BE2C (cell line): Measurements from ENCODE around the gene TEX53.

Experiments used
- DNase-seq: peaks from one replicate; pipeline ENCODE4 v3.0.0-alpha.2; 2020
- H3K27me3 ChIP-seq: fragments of 250-450 bp; sonication (Bioruptor Pico); 2 replicates; pipeline ENCODE4 v1.5.1; 2020; ENCODE audit warnings: mild to moderate bottlenecking
- H3K36me3 ChIP-seq: fragments of 250-450 bp; sonication (Bioruptor Pico); 2 replicates; pipeline ENCODE4 v1.5.1; 2020; ENCODE audit warnings: mild to moderate bottlenecking
- H3K4me1 ChIP-seq: fragments of 250-450 bp; sonication (Bioruptor Pico); 2 replicates; pipeline ENCODE4 v1.5.1; 2020
- H3K4me3 ChIP-seq: 2 replicates; pipeline ENCODE4 v1.5.1; 2011; ENCODE audit warnings: low read depth, low read length
- H3K9me3 ChIP-seq: fragments of 250-450 bp; sonication (Bioruptor Pico); 2 replicates; pipeline ENCODE4 v1.5.1; 2020
- CTCF ChIP-seq: IDR thresholded peaks from 2 replicates; pipeline ENCODE4 v1.5.1; 2012; ENCODE audit warnings: mild to moderate bottlenecking, low read depth, low read length

Gene TEX53

DNA sequence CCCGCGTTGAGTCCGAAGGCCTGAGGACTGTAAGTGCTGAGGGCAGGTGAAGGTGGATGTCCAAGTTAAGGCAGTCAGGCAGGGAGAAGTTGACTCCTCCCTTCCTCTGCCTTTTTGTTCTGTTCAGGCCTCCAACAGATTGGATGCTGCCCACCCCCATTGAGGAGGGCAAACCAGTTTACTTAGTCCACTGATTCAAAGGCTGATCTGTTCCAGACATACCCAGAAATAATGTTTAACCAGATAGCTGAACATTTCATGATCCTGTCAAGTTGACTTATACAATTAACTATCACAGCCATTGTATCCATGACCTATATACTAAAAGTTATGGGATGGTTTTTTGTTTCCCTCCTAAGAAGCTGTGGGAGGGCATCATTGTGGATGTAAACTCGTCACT lies 32.7 kb upstream of the TEX53 start:
- H3K4me3 ChIP-seq: no peak overlapping the region
- no peaks in the 10 kb centered on the region for H3K36me3 ChIP-seq
- H3K27me3 ChIP-seq: no peaks in the 10 kb centered on the region
- no peak for DNase-seq
- no peak for TF ChIP-seq CTCF
- no peaks in the 10 kb centered on the region for H3K9me3 ChIP-seq
- H3K4me1 ChIP-seq: no peaks in the 10 kb centered on the region

DNA sequence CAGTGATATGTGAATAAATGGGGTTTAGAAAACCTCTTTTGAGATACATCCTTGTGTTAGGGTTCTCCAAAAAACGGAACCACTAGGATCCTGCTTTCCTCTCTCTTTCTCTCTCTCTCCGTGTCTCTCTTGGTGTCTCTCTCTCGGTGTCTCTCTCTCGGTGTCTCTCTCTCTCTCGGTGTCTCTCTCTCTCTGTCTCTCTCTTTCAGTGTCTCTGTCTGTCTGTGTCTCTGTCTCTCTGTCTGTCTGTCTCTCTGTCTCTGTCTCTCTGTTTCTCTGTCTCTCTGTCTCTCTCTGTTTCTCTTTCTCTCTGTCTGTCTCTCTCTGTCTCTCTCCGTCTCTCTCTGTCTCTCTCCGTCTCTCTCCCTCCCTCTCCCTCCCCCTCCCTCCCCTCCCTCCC lies 32.2 kb upstream of the TEX53 start:
- no peaks in the 10 kb centered on the region for H3K36me3 ChIP-seq
- H3K9me3 ChIP-seq: no peaks in the 10 kb centered on the region
- no peak overlapping the region for H3K4me3 ChIP-seq
- H3K4me1 ChIP-seq: no peaks in the 10 kb centered on the region
- TF ChIP-seq CTCF: no peak
- no peak for DNase-seq
- no peaks in the 10 kb centered on the region for H3K27me3 ChIP-seq

DNA sequence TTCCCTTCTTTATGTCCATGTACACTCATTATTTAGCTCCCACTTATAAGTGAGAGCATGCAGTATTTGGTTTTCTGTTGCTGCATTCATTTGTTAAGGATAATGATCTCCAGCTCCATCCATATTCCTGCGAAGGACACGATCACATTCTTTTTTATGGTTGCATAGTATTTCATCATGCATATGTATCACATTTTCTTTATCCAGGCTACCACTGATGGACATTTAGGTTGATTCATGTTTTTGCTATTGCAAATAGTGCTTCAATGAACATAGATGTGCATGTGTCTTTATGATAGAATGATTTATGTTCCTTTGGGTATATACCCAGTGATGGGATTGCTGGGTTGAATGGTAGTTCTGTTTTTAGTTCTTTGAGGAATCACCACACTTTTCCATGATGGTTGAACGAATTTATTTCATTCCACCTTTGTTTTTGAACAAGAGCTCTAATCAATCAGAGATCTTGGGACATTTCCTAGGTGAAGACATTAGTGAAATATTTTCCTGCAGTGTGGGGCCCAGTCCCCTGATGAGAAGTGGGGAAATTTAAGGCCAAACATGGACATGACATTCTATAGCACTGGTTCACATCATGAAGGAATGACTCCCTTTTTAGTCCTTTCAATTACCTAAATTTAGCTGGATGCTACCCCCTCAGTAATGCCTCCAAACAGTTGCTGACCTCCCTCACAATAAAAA lies 31.5 kb upstream of the TEX53 start:
- no peak overlapping the region for H3K4me3 ChIP-seq
- no peaks in the 10 kb centered on the region for H3K4me1 ChIP-seq
- no peaks in the 10 kb centered on the region for H3K27me3 ChIP-seq
- no peaks in the 10 kb centered on the region for H3K9me3 ChIP-seq
- DNase-seq: no peak
- no peaks in the 10 kb centered on the region for H3K36me3 ChIP-seq
- no peak for TF ChIP-seq CTCF

DNA sequence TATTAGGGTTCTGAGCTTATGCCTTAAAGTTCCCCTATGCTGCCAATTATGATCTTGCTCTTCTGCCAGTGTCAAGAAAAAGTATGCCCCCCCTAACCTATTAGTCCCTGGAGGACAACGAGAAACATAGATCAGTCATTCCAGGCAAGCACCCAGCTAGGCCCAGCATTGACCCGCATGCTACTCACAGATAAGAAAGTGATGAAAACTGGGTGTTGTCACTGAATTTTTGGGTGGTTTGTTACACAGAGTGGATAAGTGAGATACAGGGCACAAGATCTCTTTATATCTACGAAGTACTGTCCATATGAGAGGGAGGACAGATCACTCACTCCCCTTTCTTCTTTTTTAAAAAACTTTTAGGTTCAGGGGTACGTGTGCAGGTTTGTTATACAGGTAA lies 30.8 kb upstream of the TEX53 start:
- H3K27me3 ChIP-seq: no peaks in the 10 kb centered on the region
- H3K4me3 ChIP-seq: no peak overlapping the region
- no peaks in the 10 kb centered on the region for H3K9me3 ChIP-seq
- DNase-seq: no peak
- no peak for TF ChIP-seq CTCF
- H3K4me1 ChIP-seq: no peaks in the 10 kb centered on the region
- H3K36me3 ChIP-seq: no peaks in the 10 kb centered on the region

- Histone ChIP-seq H3K4me1 (no peaks in the 10 kb centered on the region), H3K4me3 (no peak overlapping the region), H3K9me3 (no peaks in the 10 kb centered on the region), H3K27me3 (no peaks in the 10 kb centered on the region), H3K36me3 (no peaks in the 10 kb centered on the region)
- no peak for DNase-seq
- no peak for TF ChIP-seq CTCF
These were observed 29.4 kb upstream of the TEX53 start for GRCh38 chr9:114687034-114687433.

GRCh38 chr9:114685951-114686350 lies 28.3 kb upstream of the TEX53 start:
- Histone ChIP-seq H3K4me3 (no peak overlapping the region), H3K27me3 (no peaks in the 10 kb centered on the region), H3K4me1 (no peaks in the 10 kb centered on the region), H3K36me3 (no peaks in the 10 kb centered on the region), H3K9me3 (no peaks in the 10 kb centered on the region)
- no peak for DNase-seq
- no peak for TF ChIP-seq CTCF
